ENCODE measurements around the gene RASGRP4.
A peak's percentile ranks its signal among the peaks of the same experiment; 100 is the strongest.

Gene RASGRP4

GRCh38 chr19:38388349-38389100 lies 37.5 kb downstream of the RASGRP4 start, which contains the start of gene SPRED3:
Gene SPRED3, plus strand, starts transcription at chr19:38388697. Its CDS starts 1,606 bp downstream, at chr19:38390303.
- peak in 1 of 4 experiments; percentile 17 for DNase-seq

GRCh38 chr19:38387550-38388348 lies 38.3 kb downstream of the RASGRP4 start, which contains the start of gene GGN:
Gene GGN, minus strand, starts transcription at chr19:38388034. Its CDS starts 773 bp downstream, at chr19:38387261.
- peak; percentile 64 to 82 (median 74) for DNase-seq

GRCh38 chr19:38386971-38387549 lies 39.0 kb downstream of the RASGRP4 start:
- DNase-seq = peak; percentile 65 to 90 (median 83)

GRCh38 chr19:38386300-38386970 lies 39.6 kb downstream of the RASGRP4 start:
- DNase-seq = no peak

- peak in 2 of 4 experiments; percentile 10 to 36 for DNase-seq
These were observed 40.2 kb downstream of the RASGRP4 start for GRCh38 chr19:38385804-38386257.

- peak in 1 of 4 experiments; percentile 8 for DNase-seq
These were observed 40.8 kb downstream of the RASGRP4 start for GRCh38 chr19:38385057-38385803.

- peak in 1 of 4 experiments; percentile 22 for DNase-seq
These were observed 41.6 kb downstream of the RASGRP4 start for GRCh38 chr19:38384209-38385027.

- DNase-seq = no peak
These were observed 42.3 kb downstream of the RASGRP4 start for GRCh38 chr19:38383743-38384142.

GRCh38 chr19:38383184-38383583 lies 42.8 kb downstream of the RASGRP4 start:
- no peak for DNase-seq

GRCh38 chr19:38381138-38381537 lies 44.9 kb downstream of the RASGRP4 start:
- DNase-seq = no peak

- DNase-seq = no peak
These were observed 47.2 kb downstream of the RASGRP4 start for GRCh38 chr19:38378866-38379265.

- DNase-seq = no peak
These were observed 49.0 kb downstream of the RASGRP4 start for GRCh38 chr19:38377052-38377451.

GRCh38 chr19:38376576-38376975 lies 49.4 kb downstream of the RASGRP4 start:
- DNase-seq = no peak

GRCh38 chr19:38375748-38376147 lies 50.3 kb downstream of the RASGRP4 start:
- DNase-seq = peak in 2 of 4 experiments; percentile 11 to 23

GRCh38 chr19:38375098-38375493 lies 50.9 kb downstream of the RASGRP4 start:
- DNase-seq = no peak

GRCh38 chr19:38374332-38375097 lies 51.5 kb downstream of the RASGRP4 start, which contains the start of gene PSMD8:
Gene PSMD8, plus strand, starts transcription at chr19:38374571. Its CDS starts 31 bp downstream, at chr19:38374602.
- DNase-seq = peak; percentile 99 to 100 (median 100)

- DNase-seq = no peak
These were observed 52.1 kb downstream of the RASGRP4 start for GRCh38 chr19:38373907-38374331.

GRCh38 chr19:38371081-38371480 lies 54.9 kb downstream of the RASGRP4 start:
- no peak for DNase-seq

GRCh38 chr19:38370299-38370698 lies 55.7 kb downstream of the RASGRP4 start:
- no peak for DNase-seq

GRCh38 chr19:38369584-38369983 lies 56.4 kb downstream of the RASGRP4 start:
- no peak for DNase-seq

Data from suppressor macrophage (primary cell).